Loucy (cell line): ENCODE data around the gene SLC25A14.

ENCODE experiments used
- H2AFZ ChIP-seq: fragments of 200-600 bp; sonication (generic); 2 replicates; pipeline ENCODE4 v1.6.0; 2016; ENCODE audit warnings: antibody characterized with exemption, mild to moderate bottlenecking, low read length, moderate library complexity
- H3F3A ChIP-seq: fragments of 200-600 bp; 2 replicates; pipeline ENCODE4 v1.6.0; 2016; ENCODE audit warnings: antibody characterized with exemption, low read depth, mild to moderate bottlenecking
- H3K27me3 ChIP-seq: fragments of 200-600 bp; sonication (generic); 2 replicates; pipeline ENCODE4 v1.6.1; 2014; ENCODE audit warnings: low read length, mild to moderate bottlenecking; ENCODE audit not compliant: insufficient read depth, poor library complexity, severe bottlenecking
- H3K36me3 ChIP-seq: fragments of 200-600 bp; sonication (generic); 2 replicates; pipeline ENCODE4 v1.6.1; 2016; ENCODE audit warnings: low read length; ENCODE audit not compliant: insufficient read depth
- H3K4me1 ChIP-seq: fragments of 200-600 bp; sonication (generic); 2 replicates; pipeline ENCODE4 v1.5.1; 2014; ENCODE audit warnings: low read length, mild to moderate bottlenecking; ENCODE audit not compliant: insufficient read depth, poor library complexity, severe bottlenecking
- H3K4me2 ChIP-seq: fragments of 200-600 bp; sonication (generic); 2 replicates; pipeline ENCODE4 v1.6.0; 2014; ENCODE audit warnings: antibody characterized with exemption, low read length, low read depth, mild to moderate bottlenecking; ENCODE audit not compliant: poor library complexity, severe bottlenecking
- H3K4me3 ChIP-seq: fragments of 200-600 bp; sonication (generic); 2 replicates; pipeline ENCODE4 v1.5.1; 2014; ENCODE audit warnings: low read length, mild to moderate bottlenecking, mixed read lengths; ENCODE audit not compliant: poor library complexity, severe bottlenecking
- H3K79me2 ChIP-seq: fragments of 200-600 bp; sonication (generic); 2 replicates; pipeline ENCODE4 v1.6.1; 2014; ENCODE audit warnings: low read length; ENCODE audit not compliant: insufficient read depth
- H3K9ac ChIP-seq: fragments of 200-600 bp; sonication (generic); 2 replicates; pipeline ENCODE4 v1.6.0; 2014; ENCODE audit warnings: mild to moderate bottlenecking, low read depth, low read length, moderate library complexity; ENCODE audit not compliant: poor library complexity, severe bottlenecking
- H3K9me2 ChIP-seq: fragments of 200-600 bp; sonication (generic); replicated peaks from 2 replicates; pipeline ENCODE4 v1.6.1; 2016; ENCODE audit warnings: low read depth, low read length, mixed read lengths
- H3K9me3 ChIP-seq: fragments of 200-600 bp; sonication (generic); 2 replicates; pipeline ENCODE4 v1.6.1; 2014; ENCODE audit warnings: mild to moderate bottlenecking, antibody characterized with exemption, low read length, low read depth; ENCODE audit not compliant: insufficient read depth
- H4K20me1 ChIP-seq: fragments of 200-600 bp; sonication (generic); 2 replicates; pipeline ENCODE4 v1.6.0; 2014; ENCODE audit warnings: antibody characterized with exemption, low read length, mild to moderate bottlenecking; ENCODE audit not compliant: insufficient read depth, poor library complexity, severe bottlenecking
- CTCF ChIP-seq: fragments of 200-600 bp; sonication (generic); conservative IDR thresholded peaks from 2 replicates; pipeline ENCODE4 v1.5.1; 2014; ENCODE audit warnings: mild to moderate bottlenecking, antibody characterized with exemption, low read length
- EZH2phosphoT487 ChIP-seq: fragments of 200-600 bp; IDR thresholded peaks from 2 replicates; pipeline ENCODE4 v1.6.1; 2018; ENCODE audit warnings: antibody characterized with exemption, mild to moderate bottlenecking, moderate library complexity, borderline replicate concordance

SLC25A14 gene

GRCh38 chrX:130321550-130321949, 18.2 kb upstream of the SLC25A14 start:
- Histone ChIP-seq H4K20me1 (no peaks in the 10 kb centered on the region), H3K4me3 (no peak overlapping the region), H3K4me1 (no peaks in the 10 kb centered on the region), H3K4me2 (no peak overlapping the region), H3K9me3 (no peaks in the 10 kb centered on the region), H3K79me2 (no peaks in the 10 kb centered on the region), H3F3A (no peaks in the 10 kb centered on the region), H3K27me3 (no peaks in the 10 kb centered on the region), H3K9ac (no peak overlapping the region), H3K36me3 (no peaks in the 10 kb centered on the region), H2AFZ (no peak overlapping the region), H3K9me2 (no peaks in the 10 kb centered on the region)
- TF ChIP-seq EZH2phosphoT487 (no peak), CTCF (no peak)

- Histone ChIP-seq H3F3A (no peaks in the 10 kb centered on the region), H3K4me2 (no peak overlapping the region)
These were observed 9.6 kb upstream of the SLC25A14 start for GRCh38 chrX:130330146-130330545.

GRCh38 chrX:130330706-130331105, 9.0 kb upstream of the SLC25A14 start:
- no peaks in the 10 kb centered on the region for H3K79me2 ChIP-seq
- no peaks in the 10 kb centered on the region for H3K4me1 ChIP-seq
- H3K9me3 ChIP-seq: no peaks in the 10 kb centered on the region
- no peak overlapping the region for H3K4me2 ChIP-seq
- TF ChIP-seq EZH2phosphoT487: no peak
- peak; percentile 67 for TF ChIP-seq CTCF
- no peaks in the 10 kb centered on the region for H3F3A ChIP-seq
- no peaks in the 10 kb centered on the region for H3K9me2 ChIP-seq
- H3K9ac ChIP-seq: no peak overlapping the region
- H3K36me3 ChIP-seq: no peaks in the 10 kb centered on the region
- H3K27me3 ChIP-seq: no peaks in the 10 kb centered on the region
- no peaks in the 10 kb centered on the region for H4K20me1 ChIP-seq
- H2AFZ ChIP-seq: peak overlapping the region; percentile 76
- no peak overlapping the region for H3K4me3 ChIP-seq

More at GRCh38 chrX:130330146-130330545, 9.6 kb upstream of the SLC25A14 start:
- no peaks in the 10 kb centered on the region for H3K9me2 ChIP-seq
- no peaks in the 10 kb centered on the region for H3K4me1 ChIP-seq
- no peak overlapping the region for H3K9ac ChIP-seq
- H3K36me3 ChIP-seq: no peaks in the 10 kb centered on the region
- H3K27me3 ChIP-seq: no peaks in the 10 kb centered on the region
- no peak overlapping the region for H2AFZ ChIP-seq
- TF ChIP-seq EZH2phosphoT487 (no peak), CTCF (no peak)
- no peaks in the 10 kb centered on the region for H3K79me2 ChIP-seq
- H3K9me3 ChIP-seq: no peaks in the 10 kb centered on the region
- no peaks in the 10 kb centered on the region for H4K20me1 ChIP-seq
- H3K4me3 ChIP-seq: no peak overlapping the region
